CD4-positive, alpha-beta T cell (primary cell): ENCODE measurements around the gene STUB1. TPM values are rescaled to one million over a fixed set of nuclear protein-coding genes. Genes with fewer than 3 reads are reported as not detected.

Source experiments
- ATAC-seq: fragments of 200-7000 bp; cut with Tn5 transposase; one replicate; pipeline ENCODE4 v1.10.0; 2022; ENCODE audit warnings: mild to moderate bottlenecking; ENCODE audit not compliant: poor library complexity
- CTCF ChIA-PET: fragments of 350-600 bp; sonication (Branson Sonifier 250); formaldehyde crosslinking; loops from one replicate; lab custom pipeline; 2021; ENCODE audit warnings: antibody characterized with exemption, inconsistent platforms; lab: Charles Lee
- POLR2A ChIA-PET: fragments of 350-600 bp; sonication (Branson Sonifier 250); formaldehyde crosslinking; loops from one replicate; lab custom pipeline; 2021; ENCODE audit warnings: antibody characterized with exemption, inconsistent platforms; lab: Charles Lee
- DNase-seq, 14 experiments: peaks; one replicate each; pipeline ENCODE4 v3.0.0-alpha.2; 2013 to 2020; ENCODE audit warnings: mixed read lengths in 2 of 14
- H3K27ac ChIP-seq, 2 donors: one replicate each; pipeline versions ENCODE4 v1.5.1 to v1.7.0; 2013; ENCODE audit warnings: low read length in 2 of 2, low read depth in 1 of 2, mild to moderate bottlenecking in 1 of 2
- H3K27me3 ChIP-seq, 2 experiments: 1 replicate in 1 of 2; 2 replicates in 1 of 2; pipeline versions ENCODE4 v1.6.1 to v1.7.0; 2013; ENCODE audit warnings: low read length in 2 of 2, control low read depth in 1 of 2, mild to moderate bottlenecking in 1 of 2, moderate library complexity in 1 of 2; ENCODE audit not compliant: insufficient read depth in 2 of 2, control insufficient read depth in 1 of 2
- H3K36me3 ChIP-seq: one replicate; pipeline ENCODE4 v1.6.1; 2013; ENCODE audit warnings: low read length, control low read depth; ENCODE audit not compliant: insufficient read depth
- H3K4me1 ChIP-seq: one replicate; pipeline ENCODE4 v1.6.1; 2013; ENCODE audit warnings: low read length, control low read depth; ENCODE audit not compliant: insufficient read depth
- H3K4me3 ChIP-seq: one replicate; pipeline ENCODE4 v1.5.1; 2013; ENCODE audit warnings: mild to moderate bottlenecking, low read length, moderate library complexity
- H3K9me3 ChIP-seq, 2 experiments: 1 replicate in 1 of 2; 2 replicates in 1 of 2; pipeline versions ENCODE4 v1.6.1 to v1.7.0; 2013; ENCODE audit warnings: low read length in 2 of 2, mild to moderate bottlenecking in 2 of 2, control low read depth in 1 of 2, moderate library complexity in 1 of 2; ENCODE audit not compliant: control insufficient read depth in 1 of 2, insufficient read depth in 1 of 2
- H3K27ac Mint-ChIP-seq: one replicate; pipeline ENCODE4 v1.8.0; 2020; ENCODE audit warnings: mixed read lengths
- H3K27me3 Mint-ChIP-seq: one replicate; pipeline ENCODE4 v1.8.0; 2021; ENCODE audit warnings: mixed read lengths
- H3K36me3 Mint-ChIP-seq: one replicate; pipeline ENCODE4 v1.8.0; 2021; ENCODE audit warnings: low read depth, mixed read lengths
- H3K4me1 Mint-ChIP-seq: one replicate; pipeline ENCODE4 v1.8.0; 2021; ENCODE audit warnings: low read depth, mixed read lengths
- H3K4me3 Mint-ChIP-seq: one replicate; pipeline ENCODE4 v1.8.0; 2020; ENCODE audit warnings: mild to moderate bottlenecking, mixed read lengths
- H3K9me3 Mint-ChIP-seq: one replicate; pipeline ENCODE4 v1.8.0; 2020; ENCODE audit warnings: mixed read lengths
- CTCF ChIP-seq: fragments of 200-600 bp; IDR thresholded peaks from one replicate; pipeline ENCODE4 v1.8.0; 2022; ENCODE audit warnings: antibody characterized with exemption, mild to moderate bottlenecking
- intact Hi-C, 2 experiments: fragments of 100-400 bp; cut with DNase I in 1 of 2; cut with micrococcal nuclease in 1 of 2; formaldehyde crosslinking; loops; one replicate each; pipeline versions ENCODE4 v1.15.1 to v1.9.0; 2023 to 2025; cut with DNase I, micrococcal nuclease
- total RNA-seq, 174 experiments: library from RNA in 2 of 174; stranded (reverse) in 2 of 174; gene quantifications; one replicate each; pipeline ENCODE4 v1.2.3 and lab custom pipeline; 2021 to 2026

STUB1 gene
- total RNA-seq, 2 experiments from 2014 or later: 46.9 to 53.9 TPM

- no peak overlapping the region for H3K27ac Mint-ChIP-seq
- peaks cover 7% of the 10 kb centered on the region for H3K4me1 Mint-ChIP-seq
- Histone ChIP-seq H3K4me1 (peaks cover 69% of the 10 kb centered on the region), H3K9me3 (peaks cover 0 to 40% of the 10 kb centered on the region in 2 experiments), H3K27me3 (peaks cover 31 to 34% of the 10 kb centered on the region in 2 experiments), H3K4me3 (no peak overlapping the region), H3K27ac (no peak overlapping the region), H3K36me3 (no peaks in the 10 kb centered on the region)
- ATAC-seq (no peak), DNase-seq (peak in 1 of 14 experiments; percentile 74)
- no peaks in the 10 kb centered on the region for H3K36me3 Mint-ChIP-seq
- peak overlapping the region; percentile 62 for H3K4me3 Mint-ChIP-seq
- no peaks in the 10 kb centered on the region for H3K9me3 Mint-ChIP-seq
- peaks cover 20% of the 10 kb centered on the region for H3K27me3 Mint-ChIP-seq
- TF ChIP-seq CTCF: no peak
- ChIA-PET POLR2A (interaction anchor here (1.4 kb wide), 1 partner anchor 16 kb away, joined by 3 read pairs; the partner anchor contains the start of gene METRN), CTCF (no interaction called here)
- intact Hi-C loops: loop anchor here in 1 of 2 experiments (10.0 kb wide), 2 partner anchors 716 to 1266 kb away; partner anchors contain the start of genes RNF151, RPS2 and UNKL
Measured at GRCh38 chr16:698911-699671, 18.9 kb downstream of the STUB1 start.

GRCh38 chr16:700684-701584 is 20.7 kb downstream of the STUB1 start:
- Histone ChIP-seq H3K4me1 (peaks cover 59% of the 10 kb centered on the region), H3K27ac (no peak overlapping the region), H3K9me3 (peaks cover 0 to 48% of the 10 kb centered on the region in 2 experiments), H3K27me3 (peaks cover 41 to 45% of the 10 kb centered on the region in 2 experiments), H3K36me3 (no peaks in the 10 kb centered on the region), H3K4me3 (no peak overlapping the region)
- Mint-ChIP-seq H3K4me1 (no peaks in the 10 kb centered on the region), H3K4me3 (no peak overlapping the region), H3K27me3 (peaks cover 20% of the 10 kb centered on the region), H3K9me3 (no peaks in the 10 kb centered on the region), H3K36me3 (no peaks in the 10 kb centered on the region), H3K27ac (no peak overlapping the region)
- intact Hi-C loops: no loop called here
- ATAC-seq (peak; percentile 71), DNase-seq (peak in 11 of 14 experiments; percentile 34 to 78 (median 51))
- POLR2A ChIA-PET: interaction anchor here (1.1 kb wide), 1 partner anchor 87 kb away, joined by 3 read pairs; the partner anchor contains the start of genes CHTF18 and RPUSD1
- no peak for TF ChIP-seq CTCF
- CTCF ChIA-PET: no interaction called here

GRCh38 chr16:702341-702740 is 22.1 kb downstream of the STUB1 start:
- Histone ChIP-seq H3K27ac (no peak overlapping the region), H3K36me3 (no peaks in the 10 kb centered on the region), H3K9me3 (peaks cover 0 to 62% of the 10 kb centered on the region in 2 experiments), H3K4me3 (no peak overlapping the region), H3K4me1 (peaks cover 62% of the 10 kb centered on the region), H3K27me3 (peaks cover 53 to 57% of the 10 kb centered on the region in 2 experiments)
- intact Hi-C loops: no loop called here
- peaks cover 32% of the 10 kb centered on the region for H3K27me3 Mint-ChIP-seq
- no peak overlapping the region for H3K27ac Mint-ChIP-seq
- no peaks in the 10 kb centered on the region for H3K4me1 Mint-ChIP-seq
- CTCF ChIA-PET: interaction anchor here (1.0 kb wide), 1 partner anchor 34 kb away, joined by 3 read pairs; the partner anchor contains the start of gene RHOT2
- ATAC-seq (no peak), DNase-seq (no peak)
- H3K4me3 Mint-ChIP-seq: no peak overlapping the region
- POLR2A ChIA-PET: no interaction called here
- H3K9me3 Mint-ChIP-seq: no peaks in the 10 kb centered on the region
- no peak for TF ChIP-seq CTCF
- no peaks in the 10 kb centered on the region for H3K36me3 Mint-ChIP-seq
